H9 (cell line): ENCODE results near the gene C2CD2. TPM values are rescaled to one million over a fixed set of nuclear protein-coding genes. Genes with fewer than 3 reads are reported as not detected.

Experiments used
- DNase-seq: peaks from one replicate; pipeline ENCODE4 v3.0.0-alpha.2; 2017
- H2AFZ ChIP-seq: one replicate; pipeline ENCODE4 v1.6.1; 2013; ENCODE audit warnings: mild to moderate bottlenecking, low read length, control low read depth, moderate library complexity
- H2AK5ac ChIP-seq: 2 replicates; pipeline ENCODE4 v1.6.1; 2013; ENCODE audit warnings: low read length, control low read depth, mixed read lengths; ENCODE audit not compliant: insufficient read length
- H2BK120ac ChIP-seq: one replicate; pipeline ENCODE4 v1.6.1; 2013; ENCODE audit warnings: low read depth, mild to moderate bottlenecking, low read length, control low read depth, inconsistent platforms; ENCODE audit not compliant: poor library complexity, severe bottlenecking
- H2BK12ac ChIP-seq: 2 replicates; pipeline ENCODE4 v1.6.1; 2013; ENCODE audit warnings: low read length, control low read depth, mixed read lengths, low read depth; ENCODE audit not compliant: insufficient read length
- H2BK15ac ChIP-seq: 2 replicates; pipeline ENCODE4 v1.6.1; 2013; ENCODE audit warnings: low read depth, low read length, control low read depth
- H2BK20ac ChIP-seq: one replicate; pipeline ENCODE4 v1.6.1; 2013; ENCODE audit warnings: low read depth, mild to moderate bottlenecking, low read length, control low read depth, inconsistent platforms; ENCODE audit not compliant: poor library complexity, severe bottlenecking
- H2BK5ac ChIP-seq: 2 replicates; pipeline ENCODE4 v1.6.1; 2013; ENCODE audit warnings: low read length, control low read depth, mixed read lengths; ENCODE audit not compliant: insufficient read length
- H3K14ac ChIP-seq: 2 replicates; pipeline ENCODE4 v1.6.1; 2013; ENCODE audit warnings: low read length, control low read depth; ENCODE audit not compliant: insufficient read depth
- H3K18ac ChIP-seq: 2 replicates; pipeline ENCODE4 v1.6.1; 2013; ENCODE audit warnings: low read depth, mild to moderate bottlenecking, mixed read lengths, low read length, control low read depth; ENCODE audit not compliant: insufficient read length
- H3K23ac ChIP-seq: 2 replicates; pipeline ENCODE4 v1.6.1; 2013; ENCODE audit warnings: low read length, control low read depth, mixed read lengths, low read depth; ENCODE audit not compliant: insufficient read length
- H3K23me2 ChIP-seq: 2 replicates; pipeline ENCODE4 v1.6.1; 2013; ENCODE audit warnings: low read depth, mild to moderate bottlenecking, mixed read lengths, low read length, control low read depth; ENCODE audit not compliant: insufficient read length, poor library complexity, severe bottlenecking
- H3K27ac ChIP-seq: 2 replicates; pipeline ENCODE4 v1.5.1; 2013; ENCODE audit warnings: low read length, control low read depth, mixed read lengths, low read depth; ENCODE audit not compliant: insufficient read length
- H3K27me3 ChIP-seq: 2 replicates; pipeline ENCODE4 v1.6.1; 2013; ENCODE audit warnings: low read length, control low read depth, inconsistent platforms; ENCODE audit not compliant: insufficient read depth
- H3K4ac ChIP-seq: 2 replicates; pipeline ENCODE4 v1.6.1; 2013; ENCODE audit warnings: low read depth, mild to moderate bottlenecking, control low read depth, inconsistent platforms, low read length, moderate library complexity
- H3K4me1 ChIP-seq: 2 replicates; pipeline ENCODE4 v1.6.1; 2013; ENCODE audit warnings: low read length, control low read depth, inconsistent platforms; ENCODE audit not compliant: insufficient read depth
- H3K4me2 ChIP-seq: 2 replicates; pipeline ENCODE4 v1.6.1; 2013; ENCODE audit warnings: low read length, control low read depth, mixed read lengths; ENCODE audit not compliant: insufficient read length, insufficient read depth
- H3K56ac ChIP-seq: 2 replicates; pipeline ENCODE4 v1.6.1; 2013; ENCODE audit warnings: low read depth, mild to moderate bottlenecking, mixed read lengths, low read length, control low read depth; ENCODE audit not compliant: insufficient read length
- H3K79me1 ChIP-seq: 2 replicates; pipeline ENCODE4 v1.6.1; 2013; ENCODE audit warnings: low read depth, mild to moderate bottlenecking, moderate library complexity, low read length, control low read depth, inconsistent platforms; ENCODE audit not compliant: insufficient read depth, poor library complexity, severe bottlenecking
- H3K79me2 ChIP-seq: 2 replicates; pipeline ENCODE4 v1.6.1; 2013; ENCODE audit warnings: low read length, control low read depth, inconsistent platforms; ENCODE audit not compliant: insufficient read depth
- H3K9ac ChIP-seq: 2 replicates; pipeline ENCODE4 v1.6.1; 2013; ENCODE audit warnings: low read length, control low read depth, mixed read lengths; ENCODE audit not compliant: insufficient read length; ENCODE audit errors: extremely low read depth
- H3K9me3 ChIP-seq: one replicate; pipeline ENCODE4 v1.6.1; 2013; ENCODE audit warnings: low read depth, low read length, inconsistent platforms; ENCODE audit not compliant: control insufficient read depth
- H3T11ph ChIP-seq: one replicate; pipeline ENCODE4 v1.6.1; 2013; ENCODE audit warnings: mild to moderate bottlenecking, low read length, control low read depth, inconsistent platforms
- H4K20me1 ChIP-seq: one replicate; pipeline ENCODE4 v1.6.1; 2013; ENCODE audit not compliant: control insufficient read depth, insufficient read length, insufficient read depth
- H4K5ac ChIP-seq: 2 replicates; pipeline ENCODE4 v1.6.1; 2013; ENCODE audit warnings: low read depth, mild to moderate bottlenecking, mixed read lengths, low read length, control low read depth; ENCODE audit not compliant: insufficient read length
- H4K8ac ChIP-seq: replicated peaks from 2 replicates; pipeline ENCODE4 v1.6.1; 2013; ENCODE audit warnings: low read length, control low read depth, mixed read lengths, low read depth; ENCODE audit not compliant: insufficient read length
- H4K91ac ChIP-seq: 2 replicates; pipeline ENCODE4 v1.6.1; 2013; ENCODE audit warnings: low read depth, mild to moderate bottlenecking, moderate library complexity, mixed read lengths, low read length, control low read depth; ENCODE audit not compliant: insufficient read length
- H3K27ac Mint-ChIP-seq, 3 experiments: 2 replicates in 2 of 3; 3 replicates in 1 of 3; pipeline ENCODE4 v1.8.0; 2020 to 2021; ENCODE audit warnings: mixed read lengths in 3 of 3, mild to moderate bottlenecking in 1 of 3, moderate library complexity in 1 of 3
- H3K27me3 Mint-ChIP-seq: 2 replicates; pipeline ENCODE4 v1.8.0; 2021; ENCODE audit warnings: low read depth, mild to moderate bottlenecking, moderate library complexity, mixed read lengths
- H3K36me3 Mint-ChIP-seq, 3 experiments: 2 replicates in 2 of 3; 3 replicates in 1 of 3; pipeline ENCODE4 v1.8.0; 2020 to 2021; ENCODE audit warnings: low read depth in 3 of 3, mixed read lengths in 3 of 3; ENCODE audit not compliant: insufficient read depth in 1 of 3
- H3K4me1 Mint-ChIP-seq, 2 experiments: 2 replicates each; pipeline ENCODE4 v1.8.0; 2020; ENCODE audit warnings: mixed read lengths in 2 of 2
- H3K4me3 Mint-ChIP-seq, 2 experiments: 2 replicates in 1 of 2; 3 replicates in 1 of 2; pipeline ENCODE4 v1.8.0; 2020 to 2021; ENCODE audit warnings: mild to moderate bottlenecking in 2 of 2, mixed read lengths in 2 of 2, moderate library complexity in 1 of 2
- H3K9me3 Mint-ChIP-seq, 2 experiments: 2 replicates in 1 of 2; 3 replicates in 1 of 2; pipeline ENCODE4 v1.8.0; 2020; ENCODE audit warnings: mild to moderate bottlenecking in 2 of 2, mixed read lengths in 2 of 2, moderate library complexity in 1 of 2
- WGBS: extraction: QIAGEN DNeasy Blood & Tissue Kit; methylation state at CpG from one replicate; pipeline ENCODE4 v1.1.7; 2013; ENCODE audit warnings: missing lambda C conversion rate, low lambda C conversion rate, mixed read lengths; ENCODE audit not compliant: insufficient read length; ENCODE audit errors: extremely low coverage; 5-methylcytosine and 5-hydroxymethylcytosine counted together
- total RNA-seq: library from RNA; stranded (reverse); gene quantifications from 2 replicates; pipeline ENCODE4 v1.2.1, GENCODE V29; 2021
- TF ChIP-seq, protein P1 (sequence below): fragments of 200-600 bp; sonication (generic); conservative IDR thresholded peaks from 3 replicates; pipeline ENCODE4 v1.8.0; 2021; ENCODE audit warnings: antibody characterized with exemption, mild to moderate bottlenecking

C2CD2 gene
- total RNA-seq, 1 experiment from 2014 or later, result 14.6 TPM

DNA sequence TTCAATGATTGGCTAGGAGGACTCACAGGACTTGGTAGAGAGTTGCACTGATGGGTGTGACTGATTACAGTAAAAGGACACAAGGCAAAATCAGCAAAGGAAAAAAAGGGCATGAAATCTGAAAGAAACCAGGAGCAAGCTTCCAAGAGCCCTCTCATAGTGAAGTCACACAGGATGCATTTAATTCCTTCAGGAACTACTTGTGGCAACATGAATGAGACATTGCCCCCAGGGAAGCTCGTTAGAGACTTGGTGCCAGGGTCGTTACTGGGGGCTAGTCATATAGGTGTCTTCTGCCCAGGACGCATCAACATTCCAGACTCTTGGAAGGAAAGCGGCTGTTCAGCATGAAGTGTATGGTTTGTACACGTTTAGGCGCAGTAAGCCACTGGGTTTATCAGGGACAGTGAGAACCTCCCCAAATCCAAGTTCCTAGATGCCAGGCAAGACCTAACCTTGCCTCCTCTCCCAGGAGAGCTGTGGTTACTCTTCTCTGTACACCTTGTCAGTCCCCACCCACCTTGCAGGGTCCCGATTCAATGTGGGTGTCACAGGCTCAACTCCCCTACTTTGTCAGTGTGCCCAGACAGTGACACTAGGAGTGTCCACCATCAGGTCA is 26.0 kb upstream of the C2CD2 start:
- Mint-ChIP-seq H3K9me3 (peaks cover 11 to 14% of the 10 kb centered on the region in 2 experiments), H3K36me3 (peaks cover 0 to 10% (median 9%) of the 10 kb centered on the region in 3 experiments; a peak in 5 of 7 replicates), H3K4me3 (no peak overlapping the region), H3K27me3 (peaks cover 8% of the 10 kb centered on the region), H3K4me1 (no peaks in the 10 kb centered on the region), H3K27ac (no peak overlapping the region)
- no peaks in the 10 kb centered on the region for H4K20me1 ChIP-seq
- no peak overlapping the region for H3T11ph ChIP-seq
- H4K8ac ChIP-seq, result no peak overlapping the region
- no peak overlapping the region for H3K23ac ChIP-seq
- H4K5ac ChIP-seq, result no peak overlapping the region
- no peak overlapping the region for H2BK5ac ChIP-seq
- no peak overlapping the region for H3K56ac ChIP-seq
- H3K14ac ChIP-seq, result no peak overlapping the region
- TF ChIP-seq, protein P1, sequence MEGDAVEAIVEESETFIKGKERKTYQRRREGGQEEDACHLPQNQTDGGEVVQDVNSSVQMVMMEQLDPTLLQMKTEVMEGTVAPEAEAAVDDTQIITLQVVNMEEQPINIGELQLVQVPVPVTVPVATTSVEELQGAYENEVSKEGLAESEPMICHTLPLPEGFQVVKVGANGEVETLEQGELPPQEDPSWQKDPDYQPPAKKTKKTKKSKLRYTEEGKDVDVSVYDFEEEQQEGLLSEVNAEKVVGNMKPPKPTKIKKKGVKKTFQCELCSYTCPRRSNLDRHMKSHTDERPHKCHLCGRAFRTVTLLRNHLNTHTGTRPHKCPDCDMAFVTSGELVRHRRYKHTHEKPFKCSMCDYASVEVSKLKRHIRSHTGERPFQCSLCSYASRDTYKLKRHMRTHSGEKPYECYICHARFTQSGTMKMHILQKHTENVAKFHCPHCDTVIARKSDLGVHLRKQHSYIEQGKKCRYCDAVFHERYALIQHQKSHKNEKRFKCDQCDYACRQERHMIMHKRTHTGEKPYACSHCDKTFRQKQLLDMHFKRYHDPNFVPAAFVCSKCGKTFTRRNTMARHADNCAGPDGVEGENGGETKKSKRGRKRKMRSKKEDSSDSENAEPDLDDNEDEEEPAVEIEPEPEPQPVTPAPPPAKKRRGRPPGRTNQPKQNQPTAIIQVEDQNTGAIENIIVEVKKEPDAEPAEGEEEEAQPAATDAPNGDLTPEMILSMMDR, result no peak
- no peaks in the 10 kb centered on the region for H3K4me1 ChIP-seq
- H3K18ac ChIP-seq, result no peak overlapping the region
- H3K4me2 ChIP-seq, result no peak overlapping the region
- H4K91ac ChIP-seq, result no peak overlapping the region
- H3K23me2 ChIP-seq, result no peaks in the 10 kb centered on the region
- H2BK12ac ChIP-seq, result no peak overlapping the region
- H3K79me2 ChIP-seq, result no peaks in the 10 kb centered on the region
- H3K79me1 ChIP-seq, result no peaks in the 10 kb centered on the region
- no peak overlapping the region for H2AFZ ChIP-seq
- H3K4ac ChIP-seq, result no peak overlapping the region
- no peak overlapping the region for H2BK20ac ChIP-seq
- no CpG with 5 or more reads among the region's 7 CpGs for WGBS
- H2BK15ac ChIP-seq, result no peak overlapping the region
- no peak for DNase-seq
- no peak overlapping the region for H2BK120ac ChIP-seq
- H3K9me3 ChIP-seq, result peaks cover 4% of the 10 kb centered on the region
- H3K27me3 ChIP-seq, result no peaks in the 10 kb centered on the region
- no peak overlapping the region for H3K27ac ChIP-seq
- H3K9ac ChIP-seq, result no peak overlapping the region
- no peak overlapping the region for H2AK5ac ChIP-seq
